ENCODE data around the gene HSD3B2.

Gene HSD3B2

DNA sequence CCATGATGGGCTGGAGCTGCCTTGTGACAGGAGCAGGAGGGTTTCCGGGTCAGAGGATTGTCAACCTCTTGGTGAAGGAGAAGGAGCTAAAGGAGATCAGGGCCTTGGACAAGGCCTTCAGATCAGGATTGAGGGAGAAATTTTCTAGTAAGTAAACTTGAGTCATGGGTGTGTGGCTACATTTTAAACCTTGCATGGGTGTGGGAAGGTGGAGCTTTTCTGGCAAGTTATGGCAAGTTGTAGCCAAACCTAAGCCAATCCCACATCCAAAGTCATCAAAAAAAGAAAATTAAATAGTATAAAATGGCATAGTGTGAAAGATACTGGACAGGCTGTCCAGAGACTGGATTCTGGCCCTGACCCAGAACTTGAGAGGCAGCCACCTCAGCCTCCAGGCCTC, 52.3 kb downstream of the HSD3B2 start:
- no peak for DNase-seq

- no peak for DNase-seq
Observed at GRCh38 chr1:119467857-119468668, 53.1 kb downstream of the HSD3B2 start.

GRCh38 chr1:119469741-119470140, 54.8 kb downstream of the HSD3B2 start:
- no peak for DNase-seq

- DNase-seq: no peak
Observed at GRCh38 chr1:119470377-119470776, 55.4 kb downstream of the HSD3B2 start.

DNA sequence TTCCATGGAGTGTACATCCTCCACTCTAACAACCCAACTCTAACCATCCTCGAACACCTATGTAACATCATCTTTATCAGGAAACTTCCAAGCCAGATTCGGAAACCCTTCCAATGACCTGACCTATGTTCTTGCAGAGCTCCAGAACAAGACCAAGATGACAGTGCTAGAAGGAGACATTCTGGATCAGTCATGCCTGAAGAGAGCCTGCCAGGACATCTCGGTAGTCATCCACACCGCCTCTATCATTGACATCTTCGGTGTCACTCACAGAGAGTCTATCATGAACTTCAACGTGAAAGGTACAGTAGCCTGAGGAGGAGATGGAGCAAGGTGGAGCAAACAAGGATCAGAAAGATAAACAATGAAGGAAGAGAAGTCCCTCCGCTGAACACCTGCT, 56.0 kb downstream of the HSD3B2 start:
- no peak for DNase-seq

DNA sequence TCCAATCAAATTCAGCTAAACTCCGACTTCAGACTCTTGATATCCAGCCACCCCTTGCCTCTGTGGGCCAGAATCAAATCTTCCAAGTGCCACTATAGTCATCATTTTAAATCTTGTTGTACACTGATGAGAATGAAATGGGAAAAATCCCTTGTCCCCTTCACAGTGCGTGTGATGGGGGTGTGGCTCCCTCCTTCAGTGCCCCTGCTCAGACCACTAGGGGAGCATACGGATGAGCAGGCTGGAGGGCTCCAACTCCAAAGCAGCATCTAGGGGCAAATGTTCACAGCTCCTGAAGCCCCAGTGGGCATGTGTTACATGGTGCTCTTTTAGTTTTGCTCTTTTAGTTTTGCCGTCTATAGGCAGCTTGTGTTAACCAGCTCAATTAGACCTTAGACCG, 56.6 kb downstream of the HSD3B2 start:
- no peak for DNase-seq

- DNase-seq: no peak
Observed at GRCh38 chr1:119472080-119472818, 57.3 kb downstream of the HSD3B2 start.

All from hematopoietic multipotent progenitor cell treated with erythropoietin and hydrocortisone succinate and interleukin-3 and kit ligand, for 8 days (in vitro differentiated cells).